AG04450 (cell line): ENCODE results near the gene CRYGN. TPM values are rescaled to one million over a fixed set of nuclear protein-coding genes. Genes with fewer than 3 reads are reported as not detected.

Source experiments
- CTCF ChIA-PET: fragments of 300-600, 350-600 bp; formaldehyde crosslinking; extraction: SDS; loops from one replicate; lab custom pipeline; 2022; ENCODE audit warnings: antibody characterized with exemption, inconsistent platforms; lab: Charles Lee
- POLR2A ChIA-PET: fragments of 350-600 bp; formaldehyde crosslinking; extraction: SDS; loops from one replicate; lab custom pipeline; 2021; ENCODE audit warnings: antibody characterized with exemption, inconsistent platforms; lab: Yijun Ruan, JAX
- DNase-seq: peaks from one replicate; pipeline ENCODE4 v3.0.0-alpha.2; 2011; ENCODE audit warnings: low read depth, low spot score
- H3K27ac ChIP-seq: one replicate; pipeline ENCODE4 v1.5.1; 2012; ENCODE audit warnings: low read depth, low read length, control low read depth
- H3K27me3 ChIP-seq: one replicate; pipeline ENCODE4 v1.6.0; 2012; ENCODE audit warnings: low read length; ENCODE audit not compliant: control insufficient read depth, insufficient read depth
- H3K4me3 ChIP-seq: 2 replicates; pipeline ENCODE4 v1.5.1; 2011; ENCODE audit warnings: mild to moderate bottlenecking, low read depth, low read length, control low read depth
- H3K9me3 ChIP-seq: 2 replicates; pipeline ENCODE4 v1.5.1; 2012; ENCODE audit warnings: low read length; ENCODE audit not compliant: control insufficient read depth, insufficient read depth
- CTCF ChIP-seq: IDR thresholded peaks from 2 replicates; pipeline ENCODE4 v1.5.1; 2011; ENCODE audit warnings: low read depth, low read length, control low read depth, inconsistent platforms
- polyA plus RNA-seq: library from polyadenylated mRNA; depleted of rRNA; stranded (reverse); fragments of >200 nt; gene quantifications from 2 replicates; pipeline ENCODE4 v1.2.3, GENCODE V29; 2011; rRNA removed
- small RNA-seq: library from RNA; depleted of rRNA; stranded (forward); fragments of <200 nt; gene quantifications from one replicate; pipeline ENCODE3, GENCODE V24; 2012; ENCODE audit warnings: low read depth; ENCODE audit not compliant: insufficient read length

The CRYGN gene
- polyA plus RNA-seq, 1 experiment: not detected

- Histone ChIP-seq H3K27me3 (peaks cover 43% of the 10 kb centered on the region), H3K27ac (no peak overlapping the region), H3K4me3 (no peak overlapping the region), H3K9me3 (no peaks in the 10 kb centered on the region; the same call in 1 of the 2 replicates)
- DNase-seq: no peak
- ChIA-PET CTCF (no interaction called here), POLR2A (no interaction called here)
- TF ChIP-seq CTCF: no peak
These were observed 59.5 kb downstream of the CRYGN start for GRCh38 chr7:151380199-151381097.

- no peak for DNase-seq
- Histone ChIP-seq H3K9me3 (no peaks in the 10 kb centered on the region; the same call in 1 of the 2 replicates), H3K4me3 (no peak overlapping the region), H3K27me3 (peaks cover 35% of the 10 kb centered on the region), H3K27ac (no peak overlapping the region)
- TF ChIP-seq CTCF: no peak
- ChIA-PET POLR2A (no interaction called here), CTCF (no interaction called here)
These were observed 60.3 kb downstream of the CRYGN start for GRCh38 chr7:151379534-151380198.

GRCh38 chr7:151379193-151379520, 60.8 kb downstream of the CRYGN start:
- DNase-seq: no peak
- Histone ChIP-seq H3K4me3 (no peak overlapping the region), H3K27me3 (peaks cover 30% of the 10 kb centered on the region), H3K27ac (no peak overlapping the region), H3K9me3 (no peaks in the 10 kb centered on the region; the same call in 1 of the 2 replicates)
- CTCF ChIA-PET: interaction anchor here (1.2 kb wide), 1 partner anchor 69 kb away, joined by 3 read pairs; no protein-coding TSS in a partner anchor
- TF ChIP-seq CTCF: no peak
- POLR2A ChIA-PET: no interaction called here

Small RNAs within 50 kb of the gene (small RNA-seq; reads per million reads assigned to genes)
- gene MIR3907 (not detected), gene RN7SL76P (not detected)

Other genes with a start within 250 kb of the CRYGN start
- not detected in 2 replicates for gene H2BK1, start 229.7 kb downstream of the CRYGN start, polyA plus RNA-seq
- 31.0 and 39.0 TPM in 2 replicates for gene ABCF2, start 212.9 kb downstream of the CRYGN start, polyA plus RNA-seq
- 32.9 and 42.2 TPM in 2 replicates for gene CHPF2, start 207.7 kb downstream of the CRYGN start, polyA plus RNA-seq
- 39.2 and 47.7 TPM in 2 replicates for gene SMARCD3, start 191.4 kb downstream of the CRYGN start, polyA plus RNA-seq
- 42.7 and 64.1 TPM in 2 replicates for gene NUB1, start 98.3 kb downstream of the CRYGN start, polyA plus RNA-seq
- gene WDR86, start 30.1 kb downstream of the CRYGN start, polyA plus RNA-seq: 0.15 and 0.17 TPM in 2 replicates
- 108 and 154 TPM in 2 replicates for gene RHEB, start 79.8 kb upstream of the CRYGN start, polyA plus RNA-seq